Upper lobe of right lung (tissue), 1 donor: Measurements from ENCODE around the gene PRMT5. TPM values are rescaled to one million over a fixed set of nuclear protein-coding genes. Genes with fewer than 3 reads are reported as not detected.

Source experiments
- ATAC-seq: fragments of 200-7000 bp; cut with Tn5 transposase; one replicate; pipeline ENCODE4 v1.9.1; 2020; ENCODE audit warnings: mild to moderate bottlenecking, moderate library complexity
- DNase-seq: peaks from one replicate; pipeline ENCODE4 v3.0.0-alpha.2; 2020
- H3K27ac ChIP-seq: fragments of 200-600 bp; one replicate; pipeline ENCODE4 v1.8.0; 2022
- H3K27me3 ChIP-seq: fragments of 200-600 bp; one replicate; pipeline ENCODE4 v1.8.0; 2022; ENCODE audit warnings: mild to moderate bottlenecking
- H3K36me3 ChIP-seq: fragments of 200-600 bp; one replicate; pipeline ENCODE4 v1.8.0; 2022
- H3K4me1 ChIP-seq: fragments of 200-600 bp; one replicate; pipeline ENCODE4 v1.8.0; 2022
- H3K4me3 ChIP-seq: fragments of 200-600 bp; one replicate; pipeline ENCODE4 v1.8.0; 2022; ENCODE audit warnings: mild to moderate bottlenecking
- H3K9me3 ChIP-seq: fragments of 200-600 bp; one replicate; pipeline ENCODE4 v1.8.0; 2022
- CTCF ChIP-seq: fragments of 200-600 bp; IDR thresholded peaks from one replicate; pipeline ENCODE4 v1.8.0; 2022; ENCODE audit warnings: antibody characterized with exemption
- intact Hi-C: fragments of 100-400 bp; cut with DNase I; formaldehyde crosslinking; loops from one replicate; pipeline ENCODE4 v1.11.0; 2022
- total RNA-seq: library from RNA; stranded (reverse); fragmentation: NEBNext Ultra II Directional; extraction: Animal tissue kit (Norgen Biotek cat#: 25700); gene quantifications from one replicate; pipeline ENCODE4 v1.2.1, GENCODE V29; 2021
- donor health status: DM: no; HTN: yes; CAD: no; lungs with severe emphysema.

Gene PRMT5
- total RNA-seq, 1 donor from 2014 or later, result 38.9 TPM

DNA sequence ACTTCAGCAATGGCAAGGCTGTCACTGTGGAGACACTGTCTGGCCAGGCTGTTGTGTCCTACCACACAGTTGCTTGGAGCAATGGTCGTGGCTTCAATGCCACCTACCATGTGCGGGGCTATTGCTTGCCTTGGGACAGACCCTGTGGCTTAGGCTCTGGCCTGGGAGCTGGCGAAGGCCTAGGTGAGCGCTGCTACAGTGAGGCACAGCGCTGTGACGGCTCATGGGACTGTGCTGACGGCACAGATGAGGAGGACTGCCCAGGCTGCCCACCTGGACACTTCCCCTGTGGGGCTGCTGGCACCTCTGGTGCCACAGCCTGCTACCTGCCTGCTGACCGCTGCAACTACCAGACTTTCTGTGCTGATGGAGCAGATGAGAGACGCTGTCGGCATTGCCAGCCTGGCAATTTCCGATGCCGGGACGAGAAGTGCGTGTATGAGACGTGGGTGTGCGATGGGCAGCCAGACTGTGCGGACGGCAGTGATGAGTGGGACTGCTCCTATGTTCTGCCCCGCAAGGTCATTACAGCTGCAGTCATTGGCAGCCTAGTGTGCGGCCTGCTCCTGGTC is 53.3 kb downstream of the PRMT5 start:
- Histone ChIP-seq H3K9me3 (no peaks in the 10 kb centered on the region), H3K4me1 (peaks cover 16% of the 10 kb centered on the region), H3K27ac (no peak overlapping the region), H3K4me3 (no peak overlapping the region), H3K27me3 (no peaks in the 10 kb centered on the region), H3K36me3 (peaks cover 68% of the 10 kb centered on the region)
- ATAC-seq (no peak), DNase-seq (no peak)
- intact Hi-C loops, result no loop called here
- no peak for TF ChIP-seq CTCF

DNA sequence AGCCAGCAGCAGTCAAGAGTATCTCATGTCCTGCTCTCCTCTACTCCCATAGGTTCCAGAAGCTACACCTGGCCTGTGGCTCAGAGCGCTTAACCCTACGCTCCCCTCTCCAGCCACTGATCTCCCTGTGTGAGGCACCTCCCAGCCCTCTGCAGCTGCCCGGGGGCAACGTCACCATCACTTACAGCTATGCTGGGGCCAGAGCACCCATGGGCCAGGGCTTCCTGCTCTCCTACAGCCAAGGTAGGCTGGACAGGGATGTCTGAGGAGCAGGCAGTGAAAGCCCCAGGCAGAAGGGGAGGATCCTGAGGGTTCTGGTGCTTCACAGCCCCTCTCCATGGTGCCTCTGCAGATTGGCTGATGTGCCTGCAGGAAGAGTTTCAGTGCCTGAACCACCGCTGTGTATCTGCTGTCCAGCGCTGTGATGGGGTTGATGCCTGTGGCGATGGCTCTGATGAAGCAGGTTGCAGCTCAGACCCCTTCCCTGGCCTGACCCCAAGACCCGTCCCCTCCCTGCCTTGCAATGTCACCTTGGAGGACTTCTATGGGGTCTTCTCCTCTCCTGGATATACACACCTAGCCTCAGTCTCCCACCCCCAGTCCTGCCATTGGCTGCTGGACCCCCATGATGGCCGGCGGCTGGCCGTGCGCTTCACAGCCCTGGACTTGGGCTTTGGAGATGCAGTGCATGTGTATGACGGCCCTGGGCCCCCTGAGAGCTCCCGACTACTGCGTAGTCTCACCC is 54.0 kb downstream of the PRMT5 start:
- Histone ChIP-seq H3K4me1 (peaks cover 23% of the 10 kb centered on the region), H3K9me3 (no peaks in the 10 kb centered on the region), H3K36me3 (peaks cover 68% of the 10 kb centered on the region), H3K27me3 (no peaks in the 10 kb centered on the region), H3K4me3 (no peak overlapping the region), H3K27ac (no peak overlapping the region)
- TF ChIP-seq CTCF, result no peak
- no peak for DNase-seq
- no peak for ATAC-seq
- intact Hi-C loops, result no loop called here

- intact Hi-C loops, result no loop called here
- no peak for TF ChIP-seq CTCF
- DNase-seq (no peak), ATAC-seq (no peak)
- Histone ChIP-seq H3K27me3 (no peaks in the 10 kb centered on the region), H3K4me1 (peaks cover 25% of the 10 kb centered on the region), H3K36me3 (peaks cover 51% of the 10 kb centered on the region), H3K4me3 (peak overlapping the region; percentile 94), H3K9me3 (no peaks in the 10 kb centered on the region), H3K27ac (peak overlapping the region; percentile 98)
Observed at GRCh38 chr14:22872833-22873520, 56.2 kb downstream of the PRMT5 start.

DNA sequence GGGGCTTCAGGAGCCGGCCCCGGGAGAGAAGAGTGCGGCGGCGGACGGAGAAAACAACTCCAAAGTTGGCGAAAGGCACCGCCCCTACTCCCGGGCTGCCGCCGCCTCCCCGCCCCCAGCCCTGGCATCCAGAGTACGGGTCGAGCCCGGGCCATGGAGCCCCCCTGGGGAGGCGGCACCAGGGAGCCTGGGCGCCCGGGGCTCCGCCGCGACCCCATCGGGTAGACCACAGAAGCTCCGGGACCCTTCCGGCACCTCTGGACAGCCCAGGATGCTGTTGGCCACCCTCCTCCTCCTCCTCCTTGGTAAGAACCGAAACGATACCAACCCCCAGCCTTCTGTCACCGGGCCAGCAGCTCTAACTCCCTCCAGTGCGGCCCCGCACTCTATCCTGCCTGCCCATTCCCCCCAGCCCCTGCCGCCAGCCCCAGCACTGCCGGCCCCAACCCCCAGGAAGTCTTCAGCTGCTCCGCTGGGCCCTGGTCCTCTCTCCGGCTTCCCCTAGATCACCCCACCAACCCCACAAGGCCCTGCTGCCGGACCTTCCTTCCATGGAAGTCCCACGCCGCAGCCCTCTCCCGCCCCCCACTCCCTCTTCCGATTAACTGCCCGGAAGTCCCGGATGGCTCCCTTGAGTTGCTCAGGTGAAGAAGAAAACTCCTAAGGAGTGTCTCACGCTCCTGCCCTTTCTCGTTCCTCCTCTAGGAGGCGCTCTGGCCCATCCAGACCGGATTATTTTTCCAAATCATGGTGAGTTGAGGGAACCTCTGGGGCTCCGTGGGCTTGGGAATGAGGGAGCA is 56.9 kb downstream of the PRMT5 start:
- H3K9me3 ChIP-seq, result no peaks in the 10 kb centered on the region
- H3K27ac ChIP-seq, result peak overlapping the region; percentile 98
- H3K27me3 ChIP-seq, result no peaks in the 10 kb centered on the region
- peaks cover 43% of the 10 kb centered on the region for H3K36me3 ChIP-seq
- DNase-seq (peak; percentile 87), ATAC-seq (peak; percentile 78)
- intact Hi-C loops, result no loop called here
- H3K4me3 ChIP-seq, result peak overlapping the region; percentile 94
- H3K4me1 ChIP-seq, result peaks cover 25% of the 10 kb centered on the region
- TF ChIP-seq CTCF, result peak; percentile 92

DNA sequence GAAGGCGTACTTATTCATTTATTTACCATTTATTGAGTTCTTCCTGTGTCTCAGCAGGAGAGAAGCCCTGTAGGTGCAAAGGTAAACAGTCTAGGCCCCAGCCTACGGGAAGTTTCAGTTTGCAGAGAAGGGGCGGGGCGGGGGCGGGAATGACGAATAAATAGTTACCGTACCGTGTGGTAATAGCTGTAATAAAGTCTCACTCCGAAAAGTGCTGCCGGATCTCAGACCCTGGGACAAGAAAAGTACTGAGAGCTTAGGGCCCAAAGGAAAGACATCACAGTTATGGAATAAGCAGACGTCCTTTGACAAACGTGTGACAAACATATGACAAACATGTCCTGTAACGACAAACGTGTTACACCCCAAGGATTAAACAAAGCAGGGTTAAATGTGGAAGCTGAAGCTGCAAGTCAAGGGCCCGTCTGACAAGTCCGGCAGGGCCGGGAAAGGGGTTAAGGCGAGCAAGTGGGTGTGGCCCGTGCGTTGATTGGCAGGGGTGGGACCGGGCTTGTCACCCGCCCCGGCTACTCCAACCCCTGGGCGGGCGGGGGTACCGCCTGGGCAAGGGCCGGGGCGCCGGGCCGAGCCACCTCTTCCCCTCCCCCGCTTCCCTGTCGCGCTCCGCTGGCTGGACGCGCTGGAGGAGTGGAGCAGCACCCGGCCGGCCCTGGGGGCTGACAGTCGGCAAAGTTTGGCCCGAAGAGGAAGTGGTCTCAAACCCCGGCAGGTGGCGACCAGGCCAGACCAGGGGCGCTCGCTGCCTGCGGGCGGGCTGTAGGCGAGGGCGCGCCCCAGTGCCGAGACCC is 57.7 kb downstream of the PRMT5 start, which contains the start of gene LRP10:
LRP10 (plus strand) TSS at position 517 of the 809 bp plus-strand sequence. CDS start 564 bp downstream, outside the sequence.
- ATAC-seq, result peak; percentile 94
- no peak for TF ChIP-seq CTCF
- intact Hi-C loops, result no loop called here

More for the DNA sequence above, 57.7 kb downstream of the PRMT5 start, which contains the start of gene LRP10:
- Histone ChIP-seq H3K27ac (peak within 1 kb of the TSS; percentile 98), H3K9me3 (no peaks in the 10 kb centered on the region), H3K27me3 (no peaks in the 10 kb centered on the region), H3K36me3 (peaks cover 35% of the 10 kb centered on the region), H3K4me3 (peak within 1 kb of the TSS; percentile 94), H3K4me1 (peaks cover 25% of the 10 kb centered on the region)
- DNase-seq, result peak; percentile 97
